Sigmoid colon (tissue), 7 donors: Measurements from ENCODE around the gene DACH1. TPM values are rescaled to one million over a fixed set of nuclear protein-coding genes. Genes with fewer than 3 reads are reported as not detected.

Experiments
- DNase-seq: peaks from one replicate; pipeline ENCODE4 v3.0.0-alpha.2; 2019
- H3K27ac ChIP-seq, 4 donors: fragments of 200-600 bp; sonication (generic); one replicate each; pipeline ENCODE4 v1.5.1; 2016 to 2019; ENCODE audit warnings: mild to moderate bottlenecking in 1 of 4
- H3K27me3 ChIP-seq, 3 donors: fragments of 200-600 bp; sonication (generic); one replicate each; pipeline ENCODE4 v1.5.1; 2019; ENCODE audit warnings: mild to moderate bottlenecking in 1 of 3
- H3K36me3 ChIP-seq, 4 donors: fragments of 200-600 bp; sonication (generic); one replicate each; pipeline ENCODE4 v1.5.1; 2016 to 2019
- H3K4me1 ChIP-seq, 4 donors: fragments of 200-600 bp; sonication (generic); one replicate each; pipeline ENCODE4 v1.5.1; 2017 to 2019
- H3K4me3 ChIP-seq, 4 donors: fragments of 200-600 bp; sonication (generic); one replicate each; pipeline ENCODE4 v1.5.1; 2017 to 2019; ENCODE audit warnings: mild to moderate bottlenecking in 2 of 4, moderate library complexity in 1 of 4
- H3K9me3 ChIP-seq, 4 donors: fragments of 200-600 bp in 3 of 4; sonication (generic) in 3 of 4; one replicate each; pipeline versions ENCODE4 v1.5.1 to v1.6.1; 2013 to 2019
- CTCF ChIP-seq, 4 experiments: fragments of 450-650 bp in 3 of 4; fragments of 200-600 bp in 1 of 4; IDR thresholded peaks; one replicate each; pipeline ENCODE4 v1.5.1; 2016 to 2019; ENCODE audit warnings: antibody characterized with exemption in 4 of 4, mild to moderate bottlenecking in 3 of 4, moderate library complexity in 2 of 4
- EP300 ChIP-seq, 4 donors: sonication (generic); formaldehyde crosslinking; IDR thresholded peaks; one replicate each; pipeline ENCODE4 v1.6.1; 2017; ENCODE audit warnings: antibody characterized with exemption in 4 of 4
- POLR2A ChIP-seq, 2 donors: fragments of 450-650 bp; IDR thresholded peaks; one replicate each; pipeline ENCODE4 v1.6.1; 2016; ENCODE audit warnings: antibody characterized with exemption in 2 of 2, mild to moderate bottlenecking in 2 of 2, moderate library complexity in 2 of 2
- POLR2AphosphoS5 ChIP-seq, 4 donors: sonication (generic); formaldehyde crosslinking; IDR thresholded peaks; one replicate each; pipeline ENCODE4 v1.6.1; 2017; ENCODE audit warnings: antibody characterized with exemption in 4 of 4
- WGBS, 2 donors: extraction: QIAGEN DNeasy Blood & Tissue Kit; methylation state at CpG; one replicate each; pipeline ENCODE4 v1.1.7; 2013; 5-methylcytosine and 5-hydroxymethylcytosine counted together
- intact Hi-C: fragments of 100-400 bp; cut with DNase I; formaldehyde crosslinking; loops from one replicate; pipeline ENCODE4 v1.15.1; 2023
- polyA plus RNA-seq, 3 donors: library from polyadenylated mRNA; stranded (reverse); fragments of 200-250 nt; gene quantifications; one replicate each; pipeline ENCODE4 v1.2.3, GENCODE V29; 2013
- total RNA-seq, 4 donors: library from RNA; depleted of rRNA; stranded (reverse); fragments of >200 nt; gene quantifications; one replicate each; pipeline ENCODE4 v1.1.0, GENCODE V29; 2016
- donor health status: healthy with polysubstance abuse.
- donor health status: Bipolar disorder and iron deficiency.
- donor health status: healthy.

Gene DACH1
- total and polyA plus RNA-seq, 7 donors = 0.49 to 1.9 (median 1.6) TPM

GRCh38 chr13:71605744-71606143 is 261.3 kb downstream of the DACH1 start:
- Histone ChIP-seq H3K4me1 (no peaks in the 10 kb centered on the region), H3K27ac (no peak overlapping the region), H3K4me3 (no peak overlapping the region), H3K9me3 (no peaks in the 10 kb centered on the region), H3K27me3 (no peaks in the 10 kb centered on the region), H3K36me3 (no peaks in the 10 kb centered on the region)
- TF ChIP-seq CTCF (IDR thresholded peaks at IDR 0.05) (no peak), POLR2AphosphoS5 (IDR thresholded peaks at IDR 0.05) (no peak), EP300 (IDR thresholded peaks at IDR 0.05) (no peak), POLR2A (IDR thresholded peaks at IDR 0.05) (no peak)
- DNase-seq = no peak
- intact Hi-C loops = no loop called here
- 70 to 84% methylated on average over 2 of the region's 2 CpGs for WGBS, 2 donors

- H3K27me3 ChIP-seq = no peaks in the 10 kb centered on the region
- DNase-seq = no peak
- H3K4me1 ChIP-seq = no peaks in the 10 kb centered on the region
- WGBS, 2 donors = 91 to 93% methylated on average over 2 of the region's 2 CpGs
- no peak overlapping the region for H3K4me3 ChIP-seq
- H3K9me3 ChIP-seq = no peaks in the 10 kb centered on the region
- TF ChIP-seq POLR2AphosphoS5 (IDR thresholded peaks at IDR 0.05) (no peak), EP300 (IDR thresholded peaks at IDR 0.05) (no peak), POLR2A (IDR thresholded peaks at IDR 0.05) (no peak), CTCF (IDR thresholded peaks at IDR 0.05) (no peak)
- no peaks in the 10 kb centered on the region for H3K36me3 ChIP-seq
- no peak overlapping the region for H3K27ac ChIP-seq
- intact Hi-C loops = no loop called here
Observed at GRCh38 chr13:71603255-71603654, 263.7 kb downstream of the DACH1 start.

- Histone ChIP-seq H3K4me3 (no peak overlapping the region), H3K4me1 (no peaks in the 10 kb centered on the region), H3K36me3 (no peaks in the 10 kb centered on the region), H3K27me3 (no peaks in the 10 kb centered on the region), H3K9me3 (no peaks in the 10 kb centered on the region), H3K27ac (no peak overlapping the region)
- TF ChIP-seq POLR2A (IDR thresholded peaks at IDR 0.05) (no peak), POLR2AphosphoS5 (IDR thresholded peaks at IDR 0.05) (no peak), EP300 (IDR thresholded peaks at IDR 0.05) (no peak), CTCF (IDR thresholded peaks at IDR 0.05) (no peak)
- DNase-seq = no peak
- WGBS, 2 donors = 82 to 88% methylated on average over 3 of the region's 3 CpGs
- intact Hi-C loops = no loop called here
Observed at GRCh38 chr13:71602344-71602743, 264.7 kb downstream of the DACH1 start.

GRCh38 chr13:71597150-71597549 is 269.9 kb downstream of the DACH1 start:
- no peaks in the 10 kb centered on the region for H3K27me3 ChIP-seq
- intact Hi-C loops = no loop called here
- no peaks in the 10 kb centered on the region for H3K4me1 ChIP-seq
- DNase-seq = no peak
- TF ChIP-seq CTCF (IDR thresholded peaks at IDR 0.05) = no peak
- no peak for TF ChIP-seq EP300 (IDR thresholded peaks at IDR 0.05)
- TF ChIP-seq POLR2AphosphoS5 (IDR thresholded peaks at IDR 0.05) = no peak
- no peak for TF ChIP-seq POLR2A (IDR thresholded peaks at IDR 0.05)
- H3K36me3 ChIP-seq = no peaks in the 10 kb centered on the region
- 90 to 93% methylated on average over 1 of the region's 1 CpG for WGBS, 2 donors
- H3K9me3 ChIP-seq = no peaks in the 10 kb centered on the region
- no peak overlapping the region for H3K4me3 ChIP-seq
- no peak overlapping the region for H3K27ac ChIP-seq

GRCh38 chr13:71596116-71596515 is 270.9 kb downstream of the DACH1 start:
- TF ChIP-seq POLR2A (IDR thresholded peaks at IDR 0.05) (no peak), POLR2AphosphoS5 (IDR thresholded peaks at IDR 0.05) (no peak), CTCF (IDR thresholded peaks at IDR 0.05) (no peak), EP300 (IDR thresholded peaks at IDR 0.05) (no peak)
- no peaks in the 10 kb centered on the region for H3K27me3 ChIP-seq
- H3K36me3 ChIP-seq = no peaks in the 10 kb centered on the region
- no peak overlapping the region for H3K4me3 ChIP-seq
- no peaks in the 10 kb centered on the region for H3K4me1 ChIP-seq
- H3K27ac ChIP-seq = no peak overlapping the region
- WGBS, 2 donors = 94 to 96% methylated on average over 3 of the region's 3 CpGs
- no peak for DNase-seq
- intact Hi-C loops = no loop called here
- H3K9me3 ChIP-seq = no peaks in the 10 kb centered on the region
